Lower leg skin (tissue), 3 donors: Measurements from ENCODE around the gene DOP1A.

Experiments
- POLR2A ChIP-seq, 2 donors: fragments of 450-650 bp; IDR thresholded peaks; one replicate each; pipeline ENCODE4 v1.6.1; 2016 to 2017; ENCODE audit warnings: antibody characterized with exemption in 2 of 2, mild to moderate bottlenecking in 1 of 2, moderate library complexity in 1 of 2
- TF ChIP-seq, protein P1 (sequence below), 3 donors: fragments of 450-650 bp; IDR thresholded peaks; one replicate each; pipeline ENCODE4 v1.5.1; 2016; ENCODE audit warnings: antibody characterized with exemption in 3 of 3, mild to moderate bottlenecking in 3 of 3, moderate library complexity in 2 of 3

DNA sequence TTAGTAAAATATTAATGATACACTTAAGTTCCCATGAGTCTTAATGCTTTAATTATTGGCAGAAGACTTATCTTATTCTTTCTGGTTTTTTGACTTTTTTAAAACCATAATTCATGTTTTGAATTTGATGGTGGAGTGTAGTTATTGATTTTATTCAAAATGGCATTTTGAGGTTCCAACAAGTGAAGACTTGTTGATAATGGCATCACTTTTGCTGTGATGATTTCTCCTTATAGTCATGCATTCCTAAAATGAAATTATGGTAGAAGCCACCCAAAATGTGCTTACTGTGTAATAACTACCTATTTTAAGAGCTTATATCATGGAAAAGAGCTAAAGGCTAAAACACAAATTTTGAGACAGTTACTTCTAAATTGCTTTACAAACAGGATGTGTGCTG lies 2.2 kb downstream of the DOP1A start:
- TF ChIP-seq, protein P1, sequence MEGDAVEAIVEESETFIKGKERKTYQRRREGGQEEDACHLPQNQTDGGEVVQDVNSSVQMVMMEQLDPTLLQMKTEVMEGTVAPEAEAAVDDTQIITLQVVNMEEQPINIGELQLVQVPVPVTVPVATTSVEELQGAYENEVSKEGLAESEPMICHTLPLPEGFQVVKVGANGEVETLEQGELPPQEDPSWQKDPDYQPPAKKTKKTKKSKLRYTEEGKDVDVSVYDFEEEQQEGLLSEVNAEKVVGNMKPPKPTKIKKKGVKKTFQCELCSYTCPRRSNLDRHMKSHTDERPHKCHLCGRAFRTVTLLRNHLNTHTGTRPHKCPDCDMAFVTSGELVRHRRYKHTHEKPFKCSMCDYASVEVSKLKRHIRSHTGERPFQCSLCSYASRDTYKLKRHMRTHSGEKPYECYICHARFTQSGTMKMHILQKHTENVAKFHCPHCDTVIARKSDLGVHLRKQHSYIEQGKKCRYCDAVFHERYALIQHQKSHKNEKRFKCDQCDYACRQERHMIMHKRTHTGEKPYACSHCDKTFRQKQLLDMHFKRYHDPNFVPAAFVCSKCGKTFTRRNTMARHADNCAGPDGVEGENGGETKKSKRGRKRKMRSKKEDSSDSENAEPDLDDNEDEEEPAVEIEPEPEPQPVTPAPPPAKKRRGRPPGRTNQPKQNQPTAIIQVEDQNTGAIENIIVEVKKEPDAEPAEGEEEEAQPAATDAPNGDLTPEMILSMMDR (IDR thresholded peaks at IDR 0.05): no peak
- no peak for TF ChIP-seq POLR2A (IDR thresholded peaks at IDR 0.05)
